HG02798 (cell line): ENCODE results near the gene KIT.
A peak's percentile ranks its signal among the peaks of the same experiment; 100 is the strongest.

Source experiments
- ATAC-seq: cut with Tn5 transposase; IDR thresholded peaks from one replicate; pipeline ENCODE4 v1.9.1; 2021; ENCODE audit warnings: mild to moderate bottlenecking; ENCODE audit not compliant: unreplicated experiment, poor library complexity

Gene KIT

GRCh38 chr4:54737421-54737820, 79.7 kb downstream of the KIT start:
- no peak for ATAC-seq

- ATAC-seq, result no peak
These were observed 83.4 kb downstream of the KIT start for GRCh38 chr4:54741202-54741601.

- ATAC-seq, result no peak
These were observed 85.1 kb downstream of the KIT start for GRCh38 chr4:54742636-54743399.

GRCh38 chr4:54743562-54743961, 85.8 kb downstream of the KIT start:
- no peak for ATAC-seq

- ATAC-seq, result no peak
These were observed 86.7 kb downstream of the KIT start for GRCh38 chr4:54744487-54744886.

- no peak for ATAC-seq
These were observed 87.4 kb downstream of the KIT start for GRCh38 chr4:54745031-54745770.

- ATAC-seq, result peak; percentile 89
These were observed 88.5 kb downstream of the KIT start for GRCh38 chr4:54746218-54746617.

GRCh38 chr4:54750341-54750740, 92.6 kb downstream of the KIT start:
- ATAC-seq, result no peak

- no peak for ATAC-seq
These were observed 96.6 kb downstream of the KIT start for GRCh38 chr4:54754394-54754793.

GRCh38 chr4:54764476-54764875, 106.7 kb downstream of the KIT start:
- no peak for ATAC-seq

GRCh38 chr4:54767376-54767775, 109.6 kb downstream of the KIT start:
- ATAC-seq, result no peak

GRCh38 chr4:54773022-54773421, 115.3 kb downstream of the KIT start:
- no peak for ATAC-seq

GRCh38 chr4:54779036-54779435, 121.3 kb downstream of the KIT start:
- ATAC-seq, result no peak

GRCh38 chr4:54779476-54780148, 121.9 kb downstream of the KIT start:
- ATAC-seq, result no peak

GRCh38 chr4:54780149-54780495, 122.4 kb downstream of the KIT start:
- ATAC-seq, result no peak

GRCh38 chr4:54781756-54782155, 124.0 kb downstream of the KIT start:
- ATAC-seq, result no peak

GRCh38 chr4:54783402-54784110, 125.8 kb downstream of the KIT start:
- no peak for ATAC-seq

- peak; percentile 62 for ATAC-seq
These were observed 126.5 kb downstream of the KIT start for GRCh38 chr4:54784161-54784671.
